ENCODE data around the gene GOLGA8J.
"Not testable (repeated sequence)": the region's sequence is repeated elsewhere in the genome, so short reads cannot be mapped to it uniquely, and the experiment has no call there.

GOLGA8J gene

GRCh38 chr15:30080816-30081215 is 1.9 kb upstream of the GOLGA8J start:
- DNase-seq (ENCODE audit: low read depth, low spot score) = not testable (repeated sequence)

- not testable (repeated sequence) for DNase-seq (ENCODE audit: low read depth, low spot score)
Measured at GRCh38 chr15:30097827-30098226, 15.1 kb downstream of the GOLGA8J start.

- DNase-seq (ENCODE audit: low read depth, low spot score) = not testable (repeated sequence)
Measured at GRCh38 chr15:30102890-30103289, 20.1 kb downstream of the GOLGA8J start.

- DNase-seq (ENCODE audit: low read depth, low spot score) = not testable (repeated sequence)
Measured at GRCh38 chr15:30103941-30104507, 21.3 kb downstream of the GOLGA8J start.

GRCh38 chr15:30110591-30110990 is 27.8 kb downstream of the GOLGA8J start:
- DNase-seq (ENCODE audit: low read depth, low spot score) = not testable (repeated sequence)

- DNase-seq (ENCODE audit: low read depth, low spot score) = not testable (repeated sequence)
Measured at GRCh38 chr15:30130066-30130465, 47.3 kb downstream of the GOLGA8J start.

- DNase-seq (ENCODE audit: low read depth, low spot score) = not testable (repeated sequence)
Measured at GRCh38 chr15:30134751-30135150, 52.0 kb downstream of the GOLGA8J start, which contains the start of gene GOLGA8T. GOLGA8T (plus strand) TSS chr15:30135051; CDS start chr15:30135149, 98 bp downstream.
